ENCODE measurements around the gene FANCC. TPM values are rescaled to one million over a fixed set of nuclear protein-coding genes. Genes with fewer than 3 reads are reported as not detected.

Gene FANCC
- total and polyA plus RNA-seq, 2 of the 8 experiments (the other 6 are each of a cell fraction or from before 2014, with no cell fraction given), result 7.8 to 15.2 TPM

DNA sequence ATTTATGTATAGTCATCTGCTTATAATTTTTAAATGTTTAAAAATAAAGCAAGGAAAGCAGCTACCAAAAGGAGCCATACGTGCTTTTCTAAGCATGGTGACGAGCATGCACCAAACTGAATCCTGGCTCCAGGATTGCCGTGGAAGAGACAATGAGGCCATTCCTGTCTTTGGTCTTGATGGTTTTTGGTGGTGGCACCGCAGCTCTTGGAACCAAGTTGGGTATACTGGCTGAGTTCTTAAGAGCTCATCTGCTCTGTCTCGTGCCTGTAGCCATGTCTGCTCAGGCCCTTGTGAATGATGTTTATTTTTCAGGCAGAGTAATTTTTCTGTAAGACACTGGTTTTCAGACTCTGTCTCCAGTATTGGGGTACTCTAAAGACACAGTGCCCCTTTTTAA, 246.1 kb downstream of the FANCC start:
- H2AFZ ChIP-seq (ENCODE audit: low read length), result no peak overlapping the region
- H3K4ac ChIP-seq (replicated peaks; ENCODE audit: insufficient read length, low read depth, low read length), result no peak overlapping the region
- no peaks in the 10 kb centered on the region for H3K23me2 ChIP-seq (ENCODE audit: low read depth, low read length)
- H2BK120ac ChIP-seq (replicated peaks; ENCODE audit: low read depth, low read length), result no peak overlapping the region
- 85% methylated on average over 5 of the region's 5 CpGs; no CpG with 5 or more reads in 1 of the 2 experiments for WGBS, 2 experiments (ENCODE audit: extremely low coverage in 1 of 2, insufficient coverage in 1 of 2, insufficient read length in 1 of 2, insufficient replicate concordance in 2 of 2, low coverage in 1 of 2, low lambda C conversion rate in 2 of 2, missing lambda C conversion rate in 1 of 2)
- H4K20me1 ChIP-seq (replicated peaks in 1 of 2; ENCODE audit: control insufficient read depth in 1 of 2, insufficient read depth in 2 of 2, low read length in 2 of 2), result peaks cover 0 to 3% of the 10 kb centered on the region in 2 experiments
- peaks cover 0 to 3% (median 0%) of the 10 kb centered on the region in 4 experiments; a peak in 1 of 7 replicates for H3K4me1 ChIP-seq (replicated peaks in 1 of 4; ENCODE audit: control insufficient read depth in 3 of 4, insufficient read depth in 4 of 4, low read length in 3 of 4)
- H3K14ac ChIP-seq (ENCODE audit: insufficient read length), result no peak overlapping the region
- H3K79me2 ChIP-seq (ENCODE audit: control insufficient read depth in 1 of 2, insufficient read depth in 2 of 2, low read length in 2 of 2), result no peaks in the 10 kb centered on the region
- H3K56ac ChIP-seq (replicated peaks; ENCODE audit: insufficient read length, low read depth, low read length), result no peak overlapping the region
- H3K4me3 ChIP-seq (ENCODE audit: extremely low read depth in 1 of 4, insufficient read depth in 2 of 4, low read depth in 3 of 4, low read length in 4 of 4), result no peak overlapping the region
- H4K8ac ChIP-seq (ENCODE audit: extremely low read depth, insufficient read depth, low read length), result no peak overlapping the region
- no peak overlapping the region for H3K4me2 ChIP-seq (ENCODE audit: insufficient read depth in 1 of 2, low read depth in 2 of 2, low read length in 2 of 2)
- no peak overlapping the region for H2AK5ac ChIP-seq (ENCODE audit: low read depth, low read length)
- no peak overlapping the region for H2BK5ac ChIP-seq (ENCODE audit: low read depth, low read length)
- ChIA-PET CTCF (ENCODE audit: partially characterized antibody) (interaction anchor here (0.6 to 3.6 kb wide), 12 partner anchors 9 to 391 kb away, joined by 3 to 20 read pairs (median 4); no protein-coding TSS in a partner anchor), POLR2A (ENCODE audit: partially characterized antibody) (interaction anchor here (0.8 kb wide), 1 partner anchor 47 kb away, joined by 3 read pairs; no protein-coding TSS in a partner anchor)
- no peaks in the 10 kb centered on the region for H3K79me1 ChIP-seq (ENCODE audit: low read depth, low read length)
- FAIRE-seq (no peak), DNase-seq (ENCODE audit: low read depth in 1 of 2, low spot score in 2 of 2) (no peak)
- H2BK12ac ChIP-seq (ENCODE audit: low read depth, low read length), result no peak overlapping the region
- no peaks in the 10 kb centered on the region for H3K36me3 ChIP-seq (ENCODE audit: control insufficient read depth in 2 of 4, insufficient read depth in 4 of 4, low read length in 3 of 4)
- no peak overlapping the region for H3K18ac ChIP-seq (ENCODE audit: extremely low read depth, low read length)
- H3K27me3 ChIP-seq (replicated peaks in 1 of 4; ENCODE audit: control insufficient read depth in 3 of 4, extremely low read depth in 1 of 4, insufficient read depth in 3 of 4, low read length in 3 of 4), result no peaks in the 10 kb centered on the region
- H4K5ac ChIP-seq (ENCODE audit: insufficient read length, low read depth, low read length), result no peak overlapping the region
- H4K91ac ChIP-seq (replicated peaks; ENCODE audit: insufficient read length, low read length), result no peak overlapping the region
- H3K27ac ChIP-seq (ENCODE audit: low read depth, low read length), result no peak overlapping the region
- no peaks in the 10 kb centered on the region for H3K9me3 ChIP-seq (ENCODE audit: insufficient read depth in 2 of 2, low read depth in 1 of 2, low read length in 1 of 2)
- no peak overlapping the region for H3K9ac ChIP-seq (replicated peaks in 1 of 4; ENCODE audit: extremely low read depth in 1 of 4, low read depth in 3 of 4, low read length in 3 of 4)
- H2BK20ac ChIP-seq (ENCODE audit: low read length), result no peak overlapping the region
- no peak overlapping the region for H3K23ac ChIP-seq (ENCODE audit: insufficient read length)
- no peak overlapping the region for H2BK15ac ChIP-seq (ENCODE audit: low read length)
- TF ChIP-seq RAD21 (IDR thresholded peaks at IDR 0.05 in 1 of 2, conservative IDR thresholded peaks at IDR 0.05 in 1 of 2; ENCODE audit: low read depth in 2 of 2, low read length in 2 of 2), result no peak
- TF ChIP-seq POU5F1 (IDR thresholded peaks at IDR 0.05; ENCODE audit: low read depth, low read length), result no peak
- TF ChIP-seq GABPA (IDR thresholded peaks at IDR 0.05; ENCODE audit: borderline replicate concordance, insufficient read depth, low read length), result no peak
- TF ChIP-seq RNF2 (IDR thresholded peaks at IDR 0.05; ENCODE audit: borderline replicate concordance, low read depth, low read length, missing control alignments, poor library complexity, severe bottlenecking), result no peak
- no peak for TF ChIP-seq CHD2 (IDR thresholded peaks at IDR 0.05; ENCODE audit: low read length)
- no peak for TF ChIP-seq KDM1A (IDR thresholded peaks at IDR 0.05; ENCODE audit: borderline replicate concordance, low read length)
- TF ChIP-seq, protein P1, sequence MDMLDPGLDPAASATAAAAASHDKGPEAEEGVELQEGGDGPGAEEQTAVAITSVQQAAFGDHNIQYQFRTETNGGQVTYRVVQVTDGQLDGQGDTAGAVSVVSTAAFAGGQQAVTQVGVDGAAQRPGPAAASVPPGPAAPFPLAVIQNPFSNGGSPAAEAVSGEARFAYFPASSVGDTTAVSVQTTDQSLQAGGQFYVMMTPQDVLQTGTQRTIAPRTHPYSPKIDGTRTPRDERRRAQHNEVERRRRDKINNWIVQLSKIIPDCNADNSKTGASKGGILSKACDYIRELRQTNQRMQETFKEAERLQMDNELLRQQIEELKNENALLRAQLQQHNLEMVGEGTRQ (IDR thresholded peaks at IDR 0.05; ENCODE audit: low read length), result no peak
- TF ChIP-seq BACH1 (IDR thresholded peaks at IDR 0.05; ENCODE audit: low read length), result no peak
- no peak for TF ChIP-seq YY1 (IDR thresholded peaks at IDR 0.05; ENCODE audit: low read depth, low read length)
- no peak for TF ChIP-seq RBBP5 (IDR thresholded peaks at IDR 0.05; ENCODE audit: borderline replicate concordance, low read depth, low read length)
- TF ChIP-seq POLR2AphosphoS5 (IDR thresholded peaks at IDR 0.05; ENCODE audit: low read depth, low read length), result no peak
- TF ChIP-seq, protein P2, sequence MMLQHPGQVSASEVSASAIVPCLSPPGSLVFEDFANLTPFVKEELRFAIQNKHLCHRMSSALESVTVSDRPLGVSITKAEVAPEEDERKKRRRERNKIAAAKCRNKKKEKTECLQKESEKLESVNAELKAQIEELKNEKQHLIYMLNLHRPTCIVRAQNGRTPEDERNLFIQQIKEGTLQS (IDR thresholded peaks at IDR 0.05; ENCODE audit: insufficient read depth, low read depth, low read length), result no peak
